Progenitor cell of endocrine pancreas (in vitro differentiated cells): ENCODE results near the gene NOVA2. TPM values are rescaled to one million over a fixed set of nuclear protein-coding genes. Genes with fewer than 3 reads are reported as not detected.

ENCODE experiments used
- DNase-seq: peaks from one replicate; pipeline ENCODE4 v3.0.0; 2021; ENCODE audit warnings: low spot score; ENCODE audit not compliant: unreplicated experiment
- H3K27ac Mint-ChIP-seq: 2 replicates; pipeline ENCODE4 v1.8.0; 2021; ENCODE audit warnings: mild to moderate bottlenecking, moderate library complexity, mixed read lengths
- H3K27me3 Mint-ChIP-seq: 2 replicates; pipeline ENCODE4 v1.8.0; 2021; ENCODE audit warnings: mixed read lengths
- H3K36me3 Mint-ChIP-seq: 2 replicates; pipeline ENCODE4 v1.8.0; 2022; ENCODE audit warnings: mixed read lengths; ENCODE audit not compliant: insufficient read depth
- H3K4me1 Mint-ChIP-seq: 2 replicates; pipeline ENCODE4 v1.8.0; 2021; ENCODE audit warnings: low read depth, mixed read lengths
- H3K4me3 Mint-ChIP-seq: 2 replicates; pipeline ENCODE4 v1.8.0; 2021; ENCODE audit warnings: low read depth, mild to moderate bottlenecking, moderate library complexity, mixed read lengths
- H3K9me3 Mint-ChIP-seq: 2 replicates; pipeline ENCODE4 v1.8.0; 2021; ENCODE audit warnings: low read depth, mixed read lengths
- total RNA-seq: library from RNA; stranded (reverse); gene quantifications from 2 replicates; pipeline ENCODE4 v1.2.1, GENCODE V29; 2021
- TF ChIP-seq, protein P1 (sequence below): fragments of 200-600 bp; sonication (generic); IDR thresholded peaks from one replicate; pipeline ENCODE4 v1.5.0; 2021; ENCODE audit warnings: antibody characterized with exemption, mild to moderate bottlenecking; ENCODE audit not compliant: unreplicated experiment

The NOVA2 gene
- total RNA-seq, 1 donor from 2014 or later = 0.53 TPM

DNA sequence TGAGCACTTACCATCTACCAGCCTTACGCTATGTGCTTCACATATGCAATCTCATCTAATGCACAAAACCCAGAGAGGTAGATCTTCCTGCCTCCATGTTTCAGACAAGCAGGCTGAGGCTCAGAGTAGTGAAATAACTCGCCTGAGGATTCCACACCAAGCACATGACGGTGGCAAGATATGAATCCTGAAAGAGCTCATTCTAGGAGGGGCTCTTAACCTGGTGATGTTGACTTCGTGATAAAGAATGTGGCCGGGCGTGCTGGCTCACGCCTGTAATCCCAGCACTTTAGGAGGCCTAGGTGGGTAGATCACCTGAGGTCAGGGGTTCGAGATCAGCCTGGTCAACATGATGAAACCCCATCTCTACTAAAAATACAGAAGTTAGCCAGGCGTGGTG is 5.0 kb downstream of the NOVA2 start:
- Mint-ChIP-seq H3K36me3 (no peaks in the 10 kb centered on the region), H3K4me1 (peaks cover 3% of the 10 kb centered on the region), H3K27me3 (peaks cover 74% of the 10 kb centered on the region), H3K9me3 (no peaks in the 10 kb centered on the region), H3K4me3 (no peak overlapping the region), H3K27ac (no peak overlapping the region)
- TF ChIP-seq, protein P1, sequence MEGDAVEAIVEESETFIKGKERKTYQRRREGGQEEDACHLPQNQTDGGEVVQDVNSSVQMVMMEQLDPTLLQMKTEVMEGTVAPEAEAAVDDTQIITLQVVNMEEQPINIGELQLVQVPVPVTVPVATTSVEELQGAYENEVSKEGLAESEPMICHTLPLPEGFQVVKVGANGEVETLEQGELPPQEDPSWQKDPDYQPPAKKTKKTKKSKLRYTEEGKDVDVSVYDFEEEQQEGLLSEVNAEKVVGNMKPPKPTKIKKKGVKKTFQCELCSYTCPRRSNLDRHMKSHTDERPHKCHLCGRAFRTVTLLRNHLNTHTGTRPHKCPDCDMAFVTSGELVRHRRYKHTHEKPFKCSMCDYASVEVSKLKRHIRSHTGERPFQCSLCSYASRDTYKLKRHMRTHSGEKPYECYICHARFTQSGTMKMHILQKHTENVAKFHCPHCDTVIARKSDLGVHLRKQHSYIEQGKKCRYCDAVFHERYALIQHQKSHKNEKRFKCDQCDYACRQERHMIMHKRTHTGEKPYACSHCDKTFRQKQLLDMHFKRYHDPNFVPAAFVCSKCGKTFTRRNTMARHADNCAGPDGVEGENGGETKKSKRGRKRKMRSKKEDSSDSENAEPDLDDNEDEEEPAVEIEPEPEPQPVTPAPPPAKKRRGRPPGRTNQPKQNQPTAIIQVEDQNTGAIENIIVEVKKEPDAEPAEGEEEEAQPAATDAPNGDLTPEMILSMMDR = no peak
- no peak for DNase-seq

DNA sequence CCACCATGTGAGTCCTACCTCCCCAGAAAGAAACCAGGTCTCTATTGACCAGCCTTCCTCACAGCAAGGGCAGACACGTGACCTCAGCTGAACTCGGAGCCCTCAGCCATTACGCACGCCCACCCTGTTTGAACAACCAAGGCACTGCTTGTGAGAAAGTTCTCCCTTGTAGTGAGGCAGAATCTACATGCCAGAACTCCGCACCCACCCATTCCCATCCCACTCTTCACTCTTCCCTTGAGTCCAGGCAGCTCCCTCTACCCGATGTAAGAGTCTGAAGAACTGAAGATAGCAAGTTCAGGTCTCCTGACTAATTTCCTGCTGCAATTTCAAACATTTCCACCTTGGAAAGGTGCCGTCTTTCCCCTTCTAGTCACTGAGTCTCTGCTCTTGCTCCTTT is 6.4 kb downstream of the NOVA2 start:
- Mint-ChIP-seq H3K9me3 (no peaks in the 10 kb centered on the region), H3K36me3 (no peaks in the 10 kb centered on the region), H3K4me3 (no peak overlapping the region), H3K27ac (no peak overlapping the region), H3K27me3 (peaks cover 77% of the 10 kb centered on the region), H3K4me1 (no peaks in the 10 kb centered on the region)
- DNase-seq = no peak
- TF ChIP-seq, protein P1 = no peak

DNA sequence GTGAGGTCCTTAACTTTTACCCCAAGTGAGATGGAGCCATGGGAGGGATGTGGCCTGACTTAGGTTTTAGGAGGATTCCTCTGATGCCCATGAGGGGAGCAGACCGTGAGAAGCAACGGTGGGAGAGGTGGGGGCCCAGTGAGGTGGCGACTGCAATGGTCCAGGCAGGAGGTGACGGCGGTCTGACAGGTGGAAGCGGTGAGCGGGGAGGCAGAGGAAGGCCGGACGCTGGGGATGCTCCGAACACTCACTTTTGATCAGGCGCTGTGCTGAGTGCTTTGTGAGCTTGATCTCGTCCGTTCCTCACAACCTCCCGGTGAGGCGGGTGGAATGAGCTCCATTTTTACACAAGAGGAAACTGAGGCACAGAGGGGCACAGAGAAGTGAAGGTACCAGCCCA is 11.6 kb downstream of the NOVA2 start:
- TF ChIP-seq, protein P1 = no peak
- Mint-ChIP-seq H3K27me3 (peaks cover 68% of the 10 kb centered on the region), H3K4me1 (peaks cover 3% of the 10 kb centered on the region), H3K9me3 (no peaks in the 10 kb centered on the region), H3K27ac (no peak overlapping the region), H3K4me3 (no peak overlapping the region), H3K36me3 (no peaks in the 10 kb centered on the region)
- no peak for DNase-seq

DNA sequence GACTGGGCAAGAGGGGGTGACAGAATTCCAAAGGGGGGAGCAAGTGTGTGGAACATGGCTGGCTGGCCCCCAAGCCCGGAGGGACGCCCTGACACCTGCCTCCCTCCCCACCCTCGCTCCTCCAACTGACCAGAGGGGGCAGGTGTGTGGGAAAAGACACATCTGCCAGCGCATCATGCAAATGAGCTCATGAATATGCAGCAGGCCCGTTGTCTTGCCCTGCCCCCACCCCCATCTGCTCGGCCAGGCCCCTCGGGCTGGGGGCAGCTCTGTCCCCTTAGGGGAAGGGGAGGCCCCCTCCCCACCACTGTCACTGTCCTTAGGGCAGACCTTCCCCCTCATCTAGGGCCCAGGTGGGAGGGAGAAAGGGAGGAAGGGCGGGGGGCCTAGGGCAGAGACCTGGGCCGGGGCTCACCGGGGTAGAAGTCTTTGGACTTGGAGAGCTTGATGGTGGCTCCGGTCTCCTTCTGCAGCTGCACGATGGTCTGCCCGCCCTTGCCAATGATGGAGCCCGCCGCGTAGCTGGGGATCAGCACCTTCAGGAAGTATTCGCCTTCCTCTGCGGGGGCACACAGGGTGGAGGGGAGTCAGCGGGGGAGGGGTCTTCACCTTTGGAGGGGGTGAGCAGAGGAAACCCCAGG is 12.9 kb downstream of the NOVA2 start:
- Mint-ChIP-seq H3K4me3 (no peak overlapping the region), H3K27me3 (peaks cover 64% of the 10 kb centered on the region), H3K9me3 (no peaks in the 10 kb centered on the region), H3K27ac (no peak overlapping the region), H3K36me3 (no peaks in the 10 kb centered on the region), H3K4me1 (peaks cover 3% of the 10 kb centered on the region)
- TF ChIP-seq, protein P1 = peak; percentile 29
- no peak for DNase-seq

DNA sequence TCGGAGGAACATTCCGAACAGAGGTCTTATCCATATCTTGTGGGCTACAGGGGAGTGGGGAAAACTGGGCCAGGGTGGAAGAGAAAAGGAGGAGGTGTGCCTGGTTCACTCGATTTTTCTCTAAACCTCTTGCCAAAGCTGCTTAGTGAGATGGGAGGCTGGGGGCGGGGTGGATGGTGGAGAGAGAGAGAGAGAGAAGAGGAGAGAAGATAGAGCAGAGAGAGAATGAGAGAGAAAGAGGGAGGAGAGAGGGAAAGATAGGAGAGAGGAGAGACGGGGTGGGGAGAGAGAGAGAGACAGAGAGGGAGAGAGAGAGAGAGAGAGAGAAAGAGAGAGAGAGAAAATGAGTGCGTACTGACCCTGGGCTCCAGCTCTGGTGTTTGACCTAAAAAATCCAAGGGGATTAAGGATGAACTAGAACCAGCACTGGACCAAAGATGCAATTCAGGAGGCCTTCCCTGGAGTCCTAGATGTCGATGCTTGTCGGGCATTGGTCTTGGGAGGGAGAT is 14.1 kb downstream of the NOVA2 start:
- H3K36me3 Mint-ChIP-seq = no peaks in the 10 kb centered on the region
- no peak for DNase-seq
- TF ChIP-seq, protein P1 = no peak
- H3K4me1 Mint-ChIP-seq = peaks cover 3% of the 10 kb centered on the region
- H3K4me3 Mint-ChIP-seq = no peak overlapping the region
- H3K9me3 Mint-ChIP-seq = no peaks in the 10 kb centered on the region
- H3K27me3 Mint-ChIP-seq = peaks cover 66% of the 10 kb centered on the region
- H3K27ac Mint-ChIP-seq = peak overlapping the region; percentile 15
